ENCODE data around the gene ZNF570. TPM values are rescaled to one million over a fixed set of nuclear protein-coding genes. Genes with fewer than 3 reads are reported as not detected.

Gene ZNF570
- total RNA-seq (2014; rRNA removed) (0.07 and 0.63 TPM in 2 replicates), Bru-seq, nascent RNA (percentile 30 among the genes with signal in this experiment), BruChase-seq, experiment 1, labeled RNA remaining after a 6-hour chase (percentile 33 among the genes with signal in this experiment), BruChase-seq, experiment 2, labeled RNA remaining after a 2-hour chase (percentile 33 among the genes with signal in this experiment)
- long read RNA-seq: 0 reads

DNA sequence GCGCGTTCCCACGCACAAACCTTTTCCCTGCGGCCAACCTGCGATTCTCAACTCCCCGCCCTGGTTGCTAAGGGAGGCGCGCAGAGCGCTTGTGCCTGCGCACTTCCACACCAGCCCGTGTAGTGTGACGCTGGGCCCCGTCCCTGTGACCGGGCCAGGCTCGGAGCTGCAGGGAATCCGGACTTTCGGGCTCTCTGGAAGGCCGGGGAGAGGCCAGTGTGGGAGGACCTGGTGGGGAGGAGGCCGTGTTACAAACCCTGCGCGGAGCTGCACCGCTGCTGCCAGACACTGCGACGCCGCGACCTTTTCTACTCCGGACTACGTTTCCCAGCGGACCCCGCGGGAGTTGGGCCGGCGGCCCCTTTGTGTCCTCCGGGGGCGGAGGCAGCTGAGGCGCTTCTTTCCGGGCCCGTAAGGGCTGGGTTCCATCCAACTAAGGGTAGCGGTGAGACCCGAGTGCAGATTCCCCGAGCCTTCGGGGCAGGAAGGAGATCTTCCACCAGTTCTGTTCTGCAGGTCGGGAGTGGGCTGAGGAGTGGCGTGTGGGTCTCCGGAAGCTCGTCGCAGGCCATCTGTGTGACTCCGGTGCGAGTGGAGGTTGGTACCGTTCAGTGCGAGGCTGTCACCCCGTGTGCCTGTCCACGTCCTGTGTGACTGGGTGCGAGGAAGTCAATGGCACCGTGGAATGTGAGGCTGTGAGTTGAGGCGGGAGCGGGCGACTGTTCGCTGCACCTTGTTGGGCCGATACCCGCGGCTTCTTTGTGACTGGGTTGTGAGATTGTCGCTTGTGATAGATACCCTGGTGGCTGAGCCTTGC is at the start of gene ZNF570:
Gene ZNF570, plus strand, starts transcription at position 396 of the 817 bp plus-strand sequence. CDS start 999 bp downstream, outside the sequence.
- Histone ChIP-seq H2AFZ (ENCODE audit: low read length) (peak within 1 kb of the TSS; percentile 72), H3K9ac (ENCODE audit: low read length) (no peak within 1 kb of the TSS), H3K4me2 (ENCODE audit: low read length) (peak within 1 kb of the TSS; percentile 46), H3K27ac (ENCODE audit: low read length) (no peak within 1 kb of the TSS), H3F3A (ENCODE audit: low read length, unreplicated experiment) (no peaks in the 10 kb centered on the region), H3K36me3 (ENCODE audit: low read depth, low read length) (peaks cover 8% of the 10 kb centered on the region; the same call in 1 of the 2 replicates), H3K79me2 (ENCODE audit: low read length) (no peaks in the 10 kb centered on the region), H3K9me2 (replicated peaks; ENCODE audit: low read length) (no peaks in the 10 kb centered on the region), H3K4me1 (ENCODE audit: insufficient read depth, low read length) (no peaks in the 10 kb centered on the region), H3K9me3 (ENCODE audit: low read length) (0 out of 2 replicates have a peak, but pooled peaks cover 3% of the 10 kb centered on the region), H3K27me3 (ENCODE audit: low read length) (no peaks in the 10 kb centered on the region), H4K20me1 (ENCODE audit: low read length) (no peaks in the 10 kb centered on the region), H3K4me3 (ENCODE audit: low read length) (peak within 1 kb of the TSS; percentile 60)
- DNase-seq (peak; percentile 39), ATAC-seq (no peak)
- POLR2A ChIA-PET (ENCODE audit: unreplicated experiment): no interaction called here
- CTCF ChIA-PET: no interaction called here
- TF ChIP-seq, protein P1, sequence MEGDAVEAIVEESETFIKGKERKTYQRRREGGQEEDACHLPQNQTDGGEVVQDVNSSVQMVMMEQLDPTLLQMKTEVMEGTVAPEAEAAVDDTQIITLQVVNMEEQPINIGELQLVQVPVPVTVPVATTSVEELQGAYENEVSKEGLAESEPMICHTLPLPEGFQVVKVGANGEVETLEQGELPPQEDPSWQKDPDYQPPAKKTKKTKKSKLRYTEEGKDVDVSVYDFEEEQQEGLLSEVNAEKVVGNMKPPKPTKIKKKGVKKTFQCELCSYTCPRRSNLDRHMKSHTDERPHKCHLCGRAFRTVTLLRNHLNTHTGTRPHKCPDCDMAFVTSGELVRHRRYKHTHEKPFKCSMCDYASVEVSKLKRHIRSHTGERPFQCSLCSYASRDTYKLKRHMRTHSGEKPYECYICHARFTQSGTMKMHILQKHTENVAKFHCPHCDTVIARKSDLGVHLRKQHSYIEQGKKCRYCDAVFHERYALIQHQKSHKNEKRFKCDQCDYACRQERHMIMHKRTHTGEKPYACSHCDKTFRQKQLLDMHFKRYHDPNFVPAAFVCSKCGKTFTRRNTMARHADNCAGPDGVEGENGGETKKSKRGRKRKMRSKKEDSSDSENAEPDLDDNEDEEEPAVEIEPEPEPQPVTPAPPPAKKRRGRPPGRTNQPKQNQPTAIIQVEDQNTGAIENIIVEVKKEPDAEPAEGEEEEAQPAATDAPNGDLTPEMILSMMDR (conservative IDR thresholded peaks at IDR 0.05; ENCODE audit: low read depth, low read length): no peak
- TF ChIP-seq EZH2phosphoT487 (IDR thresholded peaks at IDR 0.05; ENCODE audit: borderline replicate concordance, low read length) (no peak), EZH2 (IDR thresholded peaks at IDR 0.05; ENCODE audit: low read length, unreplicated experiment) (no peak)
- TSS peak; percentile 19 for BruUV-seq (replicated peaks)
- intact Hi-C loops (cut with micrococcal nuclease): no loop called here

DNA sequence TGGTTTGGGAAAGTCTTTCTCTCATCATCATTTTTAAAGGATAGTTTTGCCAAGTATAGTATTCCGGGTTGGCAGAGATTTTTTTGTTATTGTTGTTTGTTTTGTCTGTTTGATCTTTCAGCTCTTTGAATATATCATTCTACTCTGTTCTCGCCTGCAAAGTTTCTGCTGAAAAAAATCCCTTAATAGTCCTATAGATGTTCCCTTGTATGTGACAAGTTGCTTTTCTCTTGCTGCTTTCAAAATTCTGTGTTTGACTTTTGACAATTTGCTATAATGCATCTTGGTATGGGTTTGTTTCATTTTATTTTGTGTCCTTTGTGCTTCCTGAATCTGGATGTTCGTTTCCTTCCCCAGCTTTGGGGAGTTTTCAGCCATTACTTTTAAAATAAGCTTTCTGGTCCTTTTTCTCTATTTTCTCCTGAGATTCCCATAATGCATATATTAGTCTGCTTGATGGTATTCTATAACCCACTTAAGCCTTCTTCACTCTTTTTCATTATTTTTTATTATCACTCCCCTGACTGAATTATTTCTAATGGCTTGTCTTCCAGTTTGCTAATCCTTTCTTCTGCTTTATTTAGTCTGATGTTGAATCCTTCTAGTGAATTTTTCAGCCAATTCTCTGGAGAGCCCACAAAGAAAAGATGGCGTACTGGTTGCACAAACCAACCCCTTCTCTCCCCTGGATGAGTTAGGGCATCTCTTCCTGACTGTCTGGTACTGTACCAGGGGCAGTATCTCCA is 16.5 kb upstream of the ZNF570 start:
- Histone ChIP-seq H3K9ac (ENCODE audit: low read length) (no peak overlapping the region), H3K79me2 (ENCODE audit: low read length) (no peaks in the 10 kb centered on the region), H3K4me3 (ENCODE audit: low read length) (no peak overlapping the region), H3K27me3 (ENCODE audit: low read length) (no peaks in the 10 kb centered on the region), H3K9me2 (replicated peaks; ENCODE audit: low read length) (no peaks in the 10 kb centered on the region), H3K4me2 (ENCODE audit: low read length) (no peak overlapping the region), H2AFZ (ENCODE audit: low read length) (no peak overlapping the region), H3K9me3 (ENCODE audit: low read length) (0 out of 2 replicates have a peak, but pooled peaks cover 35% of the 10 kb centered on the region), H3F3A (ENCODE audit: low read length, unreplicated experiment) (no peaks in the 10 kb centered on the region), H3K27ac (ENCODE audit: low read length) (no peak overlapping the region), H3K4me1 (ENCODE audit: insufficient read depth, low read length) (no peaks in the 10 kb centered on the region), H4K20me1 (ENCODE audit: low read length) (no peaks in the 10 kb centered on the region), H3K36me3 (ENCODE audit: low read depth, low read length) (peaks cover 6% of the 10 kb centered on the region; the same call in 1 of the 2 replicates)
- ChIA-PET POLR2A (ENCODE audit: unreplicated experiment) (no interaction called here), CTCF (no interaction called here)
- intact Hi-C loops (cut with micrococcal nuclease): no loop called here
- ATAC-seq (no peak), DNase-seq (no peak)
- no TSS peak for BruUV-seq (replicated peaks)
- no peak for TF ChIP-seq EZH2phosphoT487 (IDR thresholded peaks at IDR 0.05; ENCODE audit: borderline replicate concordance, low read length)
- no peak for TF ChIP-seq EZH2 (IDR thresholded peaks at IDR 0.05; ENCODE audit: low read length, unreplicated experiment)
- TF ChIP-seq, protein P1 (conservative IDR thresholded peaks at IDR 0.05; ENCODE audit: low read depth, low read length): no peak
